NCI-H2227 (cell line): Measurements from ENCODE around the gene SRD5A1.

ENCODE experiments used
- DNase-seq: peaks from one replicate; lab custom pipeline; 2025; ENCODE audit not compliant: unreplicated experiment; lab: John Stamatoyannopoulos, UW

SRD5A1 gene

GRCh38 chr5:6604341-6604740 is 28.9 kb upstream of the SRD5A1 start:
- DNase-seq: no peak

- no peak for DNase-seq
Measured at GRCh38 chr5:6604946-6605345, 28.3 kb upstream of the SRD5A1 start.

- DNase-seq: no peak
Measured at GRCh38 chr5:6606884-6607558, 26.2 kb upstream of the SRD5A1 start.

GRCh38 chr5:6607559-6607936 is 25.7 kb upstream of the SRD5A1 start:
- no peak for DNase-seq

GRCh38 chr5:6608016-6608415 is 25.2 kb upstream of the SRD5A1 start:
- DNase-seq: no peak

- no peak for DNase-seq
Measured at GRCh38 chr5:6611334-6612256, 21.6 kb upstream of the SRD5A1 start.

GRCh38 chr5:6615034-6615815 is 18.0 kb upstream of the SRD5A1 start:
- DNase-seq: no peak

GRCh38 chr5:6616632-6617031 is 16.6 kb upstream of the SRD5A1 start:
- no peak for DNase-seq

GRCh38 chr5:6623228-6623627 is 10.0 kb upstream of the SRD5A1 start:
- DNase-seq: no peak

- no peak for DNase-seq
Measured at GRCh38 chr5:6623941-6624340, 9.3 kb upstream of the SRD5A1 start.

GRCh38 chr5:6626508-6626907 is 6.7 kb upstream of the SRD5A1 start:
- DNase-seq: no peak

GRCh38 chr5:6631441-6631840 is 1.8 kb upstream of the SRD5A1 start:
- DNase-seq: no peak

- peak; percentile 73 for DNase-seq
Measured at GRCh38 chr5:6632324-6632887, 834 bp upstream of the SRD5A1 start.

- DNase-seq: peak; percentile 88
Measured at GRCh38 chr5:6633469-6634245, 417 bp downstream of the SRD5A1 start.

GRCh38 chr5:6634306-6634705 is 1.1 kb downstream of the SRD5A1 start:
- peak; percentile 23 for DNase-seq

GRCh38 chr5:6634788-6635430 is 1.7 kb downstream of the SRD5A1 start:
- no peak for DNase-seq

GRCh38 chr5:6636293-6636692 is 3.1 kb downstream of the SRD5A1 start:
- DNase-seq: no peak

- no peak for DNase-seq
Measured at GRCh38 chr5:6637022-6637421, 3.8 kb downstream of the SRD5A1 start.

GRCh38 chr5:6637590-6637989 is 4.3 kb downstream of the SRD5A1 start:
- no peak for DNase-seq

GRCh38 chr5:6638236-6638635 is 5.0 kb downstream of the SRD5A1 start:
- DNase-seq: no peak
